GM18907 (cell line): ENCODE results near the gene CCK.

ENCODE experiments used
- ATAC-seq: cut with Tn5 transposase; IDR thresholded peaks from one replicate; pipeline ENCODE4 v1.9.1; 2021; ENCODE audit warnings: mild to moderate bottlenecking, moderate library complexity; ENCODE audit not compliant: unreplicated experiment

CCK gene

GRCh38 chr3:42226470-42227425 lies 39.2 kb downstream of the CCK start:
- no peak for ATAC-seq

GRCh38 chr3:42225486-42226363 lies 40.3 kb downstream of the CCK start:
- no peak for ATAC-seq

- ATAC-seq, result no peak
These were observed 41.1 kb downstream of the CCK start for GRCh38 chr3:42224658-42225421.

- no peak for ATAC-seq
These were observed 41.8 kb downstream of the CCK start for GRCh38 chr3:42224178-42224577.

GRCh38 chr3:42222942-42223693 lies 42.9 kb downstream of the CCK start:
- ATAC-seq, result no peak

GRCh38 chr3:42220436-42221121 lies 45.4 kb downstream of the CCK start:
- no peak for ATAC-seq

- ATAC-seq, result no peak
These were observed 49.1 kb downstream of the CCK start for GRCh38 chr3:42216931-42217333.

GRCh38 chr3:42216302-42216701 lies 49.7 kb downstream of the CCK start:
- peak; percentile 61 for ATAC-seq

GRCh38 chr3:42214565-42215283 lies 51.3 kb downstream of the CCK start:
- no peak for ATAC-seq

- ATAC-seq, result no peak
These were observed 51.9 kb downstream of the CCK start for GRCh38 chr3:42214064-42214463.

- ATAC-seq, result peak; percentile 45
These were observed 52.6 kb downstream of the CCK start for GRCh38 chr3:42213417-42213816.

- ATAC-seq, result no peak
These were observed 55.3 kb downstream of the CCK start for GRCh38 chr3:42210726-42211125.

GRCh38 chr3:42209917-42210316 lies 56.1 kb downstream of the CCK start:
- ATAC-seq, result no peak
